Measurements from ENCODE around the gene SLC5A2. TPM values are rescaled to one million over a fixed set of nuclear protein-coding genes. Genes with fewer than 3 reads are reported as not detected.
A peak's percentile ranks its signal among the peaks of the same experiment; 100 is the strongest.

SLC5A2 gene
- total and polyA plus RNA-seq, 2 donors from 2014 or later = 4.8 to 208 TPM

GRCh38 chr16:31473264-31473984, 9.5 kb upstream of the SLC5A2 start:
- Histone ChIP-seq H3K9ac (ENCODE audit: low read length in 3 of 3) (no peak overlapping the region), H3K27ac (ENCODE audit: low read depth in 2 of 2, low read length in 2 of 2) (no peak overlapping the region), H3K9me3 (ENCODE audit: control insufficient read depth in 2 of 3, insufficient read depth in 1 of 3, low read length in 3 of 3) (no peaks in the 10 kb centered on the region), H3K4me3 (ENCODE audit: low read length in 3 of 3) (peak overlapping the region in 1 of 3 donors; percentile 69), H3K27me3 (ENCODE audit: control insufficient read depth, insufficient read depth, low read length) (no peaks in the 10 kb centered on the region), H3K36me3 (ENCODE audit: control insufficient read depth in 2 of 3, insufficient read depth in 3 of 3, low read length in 3 of 3) (peaks cover 0 to 4% (median 0%) of the 10 kb centered on the region in 3 donors), H3K4me1 (ENCODE audit: control insufficient read depth in 2 of 3, insufficient read depth in 2 of 3, low read depth in 1 of 3, low read length in 3 of 3) (peaks cover 0 to 9% (median 0%) of the 10 kb centered on the region in 3 donors)
- TF ChIP-seq, protein P1, sequence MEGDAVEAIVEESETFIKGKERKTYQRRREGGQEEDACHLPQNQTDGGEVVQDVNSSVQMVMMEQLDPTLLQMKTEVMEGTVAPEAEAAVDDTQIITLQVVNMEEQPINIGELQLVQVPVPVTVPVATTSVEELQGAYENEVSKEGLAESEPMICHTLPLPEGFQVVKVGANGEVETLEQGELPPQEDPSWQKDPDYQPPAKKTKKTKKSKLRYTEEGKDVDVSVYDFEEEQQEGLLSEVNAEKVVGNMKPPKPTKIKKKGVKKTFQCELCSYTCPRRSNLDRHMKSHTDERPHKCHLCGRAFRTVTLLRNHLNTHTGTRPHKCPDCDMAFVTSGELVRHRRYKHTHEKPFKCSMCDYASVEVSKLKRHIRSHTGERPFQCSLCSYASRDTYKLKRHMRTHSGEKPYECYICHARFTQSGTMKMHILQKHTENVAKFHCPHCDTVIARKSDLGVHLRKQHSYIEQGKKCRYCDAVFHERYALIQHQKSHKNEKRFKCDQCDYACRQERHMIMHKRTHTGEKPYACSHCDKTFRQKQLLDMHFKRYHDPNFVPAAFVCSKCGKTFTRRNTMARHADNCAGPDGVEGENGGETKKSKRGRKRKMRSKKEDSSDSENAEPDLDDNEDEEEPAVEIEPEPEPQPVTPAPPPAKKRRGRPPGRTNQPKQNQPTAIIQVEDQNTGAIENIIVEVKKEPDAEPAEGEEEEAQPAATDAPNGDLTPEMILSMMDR (IDR thresholded peaks at IDR 0.05; ENCODE audit: borderline replicate concordance, extremely low read depth, insufficient read depth) = no peak
- no peak for FAIRE-seq
- DNase-seq = peak in 2 of 5 donors; percentile 61 to 69
- intact Hi-C loops (cut with DNase I) = no loop called here

- DNase-seq (peak in 1 of 5 donors; percentile 34), FAIRE-seq (no peak)
- Histone ChIP-seq H3K4me3 (ENCODE audit: low read length in 3 of 3) (no peak overlapping the region), H3K4me1 (ENCODE audit: control insufficient read depth in 2 of 3, insufficient read depth in 2 of 3, low read depth in 1 of 3, low read length in 3 of 3) (peaks cover 0 to 12% (median 0%) of the 10 kb centered on the region in 3 donors), H3K36me3 (ENCODE audit: control insufficient read depth in 2 of 3, insufficient read depth in 3 of 3, low read length in 3 of 3) (peaks cover 0 to 4% (median 0%) of the 10 kb centered on the region in 3 donors), H3K27ac (ENCODE audit: low read depth in 2 of 2, low read length in 2 of 2) (no peak overlapping the region), H3K9me3 (ENCODE audit: control insufficient read depth in 2 of 3, insufficient read depth in 1 of 3, low read length in 3 of 3) (no peaks in the 10 kb centered on the region), H3K9ac (ENCODE audit: low read length in 3 of 3) (no peak overlapping the region), H3K27me3 (ENCODE audit: control insufficient read depth, insufficient read depth, low read length) (no peaks in the 10 kb centered on the region)
- intact Hi-C loops (cut with DNase I) = no loop called here
- TF ChIP-seq, protein P1 (IDR thresholded peaks at IDR 0.05; ENCODE audit: borderline replicate concordance, extremely low read depth, insufficient read depth) = no peak
These were observed 8.7 kb upstream of the SLC5A2 start for GRCh38 chr16:31474173-31474714.

DNA sequence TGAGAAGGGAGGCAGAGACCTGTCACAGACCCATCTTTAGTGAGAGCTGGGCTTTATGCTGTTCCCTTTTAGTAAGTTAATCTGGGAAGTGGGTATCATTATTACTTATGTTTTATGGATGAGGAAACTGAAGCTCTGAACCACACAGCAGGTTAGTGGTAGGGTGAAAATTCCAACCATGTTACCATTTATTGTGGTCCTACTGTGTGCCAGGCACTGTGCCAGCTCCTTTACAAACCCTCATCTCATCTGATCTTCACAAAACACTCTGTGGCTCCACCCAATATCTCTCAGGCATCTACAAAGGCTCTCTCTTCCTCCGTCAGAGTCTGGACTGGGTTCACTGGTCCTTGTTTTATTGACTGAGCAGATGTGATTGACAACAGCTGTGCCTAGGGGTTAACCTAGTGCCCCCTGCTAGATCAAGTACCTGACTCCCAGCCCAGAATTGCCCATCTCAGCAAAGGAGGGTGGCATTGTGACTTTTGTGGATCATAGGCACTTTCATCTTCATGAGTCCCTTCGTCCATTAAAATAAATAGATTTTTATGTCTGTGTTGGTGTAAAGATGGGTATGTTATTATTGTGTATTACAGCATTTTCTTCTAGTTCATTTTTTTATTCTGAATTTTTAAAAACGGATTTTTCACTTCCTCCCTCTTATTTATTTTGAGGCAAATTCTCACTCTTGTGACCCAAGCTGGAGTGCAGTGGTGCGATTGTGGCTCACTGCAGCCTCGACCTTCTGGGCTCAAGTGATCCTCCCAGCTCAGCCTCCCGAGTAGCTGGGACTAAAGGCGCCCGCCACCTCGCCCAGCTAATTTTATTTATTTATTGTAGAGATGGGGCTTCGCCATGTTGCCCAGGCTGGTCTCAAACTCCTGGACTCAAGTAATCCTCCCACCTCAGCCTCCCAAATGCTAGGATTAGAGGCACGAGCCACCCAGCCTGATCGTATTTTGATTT, 7.9 kb upstream of the SLC5A2 start:
- intact Hi-C loops (cut with DNase I) = no loop called here
- no peak overlapping the region for H3K9ac ChIP-seq (ENCODE audit: low read length in 3 of 3)
- TF ChIP-seq, protein P1 (IDR thresholded peaks at IDR 0.05; ENCODE audit: borderline replicate concordance, extremely low read depth, insufficient read depth) = no peak
- no peak for FAIRE-seq
- H3K36me3 ChIP-seq (ENCODE audit: control insufficient read depth in 2 of 3, insufficient read depth in 3 of 3, low read length in 3 of 3) = peaks cover 0 to 4% (median 0%) of the 10 kb centered on the region in 3 donors
- H3K27me3 ChIP-seq (ENCODE audit: control insufficient read depth, insufficient read depth, low read length) = no peaks in the 10 kb centered on the region
- H3K27ac ChIP-seq (ENCODE audit: low read depth in 2 of 2, low read length in 2 of 2) = no peak overlapping the region
- H3K4me1 ChIP-seq (ENCODE audit: control insufficient read depth in 2 of 3, insufficient read depth in 2 of 3, low read depth in 1 of 3, low read length in 3 of 3) = peaks cover 0 to 14% (median 0%) of the 10 kb centered on the region in 3 donors
- no peaks in the 10 kb centered on the region for H3K9me3 ChIP-seq (ENCODE audit: control insufficient read depth in 2 of 3, insufficient read depth in 1 of 3, low read length in 3 of 3)
- DNase-seq = peak in 1 of 5 donors; percentile 38
- no peak overlapping the region for H3K4me3 ChIP-seq (ENCODE audit: low read length in 3 of 3)
